Measurements from ENCODE around the gene PFDN1.

Gene PFDN1

DNA sequence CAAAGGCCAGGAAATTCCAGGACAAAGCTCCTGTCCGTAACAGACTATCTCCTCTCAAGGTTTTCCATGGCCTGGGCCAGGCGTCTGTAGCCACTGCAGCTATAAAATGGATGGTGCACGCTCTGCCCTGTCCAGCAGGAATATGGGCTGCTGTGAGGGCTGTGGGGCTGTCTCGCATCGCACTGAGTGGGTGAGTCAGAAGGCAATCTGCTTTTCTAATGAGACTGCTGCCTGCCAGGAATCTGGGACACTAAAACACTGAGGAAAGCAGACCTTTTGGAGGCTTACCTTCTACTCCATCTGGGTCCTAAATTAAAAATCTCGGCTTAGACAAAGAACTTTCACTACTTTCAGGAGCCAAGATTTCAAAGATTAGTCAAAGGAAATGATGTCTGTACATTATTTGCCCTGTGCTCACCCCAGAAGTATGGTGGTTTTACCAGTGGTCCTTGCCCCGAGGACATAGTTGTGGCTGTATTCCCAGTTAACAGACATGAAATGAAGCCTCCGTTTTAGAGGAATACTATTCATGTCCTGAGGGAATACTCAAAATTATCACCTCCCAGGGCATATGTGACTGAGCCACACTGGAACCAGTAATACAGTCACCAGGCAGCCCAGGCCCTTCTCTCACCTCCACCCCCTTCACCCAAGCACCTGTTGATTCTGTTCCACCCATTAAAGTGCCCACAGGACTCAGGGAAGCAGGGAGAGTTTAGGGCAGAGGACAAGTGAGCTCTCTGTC lies 56.4 kb downstream of the PFDN1 start:
- no peak overlapping the region for H3K4me3 Mint-ChIP-seq
- no peaks in the 10 kb centered on the region for H3K27me3 Mint-ChIP-seq
- H3K36me3 Mint-ChIP-seq (ENCODE audit: low read depth): peaks cover 27% of the 10 kb centered on the region
- H3K27ac Mint-ChIP-seq: no peak overlapping the region
- peaks cover 33% of the 10 kb centered on the region for H3K4me1 Mint-ChIP-seq (ENCODE audit: low read depth)
- no peaks in the 10 kb centered on the region for H3K9me3 Mint-ChIP-seq

DNA sequence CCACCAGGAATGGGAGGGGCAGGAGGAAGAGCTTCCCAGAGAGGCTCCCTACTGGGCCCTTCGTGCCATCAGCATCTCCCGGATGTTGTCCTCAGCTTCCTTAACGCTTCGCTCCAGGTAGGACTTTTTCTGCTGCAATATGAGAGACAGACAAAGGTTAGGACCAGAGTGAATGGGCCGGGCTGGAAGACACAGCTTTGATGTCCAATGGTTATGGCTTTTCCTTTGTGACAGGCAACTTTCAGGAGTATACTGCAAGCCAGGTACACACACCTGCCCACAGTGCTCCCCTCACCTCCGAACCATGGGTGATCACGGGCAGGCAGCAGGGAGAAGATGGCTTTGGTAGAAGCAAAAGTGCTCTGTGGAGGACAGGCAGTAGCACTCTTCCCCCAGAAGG lies 57.0 kb downstream of the PFDN1 start:
- no peaks in the 10 kb centered on the region for H3K9me3 Mint-ChIP-seq
- H3K4me1 Mint-ChIP-seq (ENCODE audit: low read depth): peaks cover 27% of the 10 kb centered on the region
- peaks cover 27% of the 10 kb centered on the region for H3K36me3 Mint-ChIP-seq (ENCODE audit: low read depth)
- H3K27ac Mint-ChIP-seq: no peak overlapping the region
- H3K4me3 Mint-ChIP-seq: no peak overlapping the region
- no peaks in the 10 kb centered on the region for H3K27me3 Mint-ChIP-seq

DNA sequence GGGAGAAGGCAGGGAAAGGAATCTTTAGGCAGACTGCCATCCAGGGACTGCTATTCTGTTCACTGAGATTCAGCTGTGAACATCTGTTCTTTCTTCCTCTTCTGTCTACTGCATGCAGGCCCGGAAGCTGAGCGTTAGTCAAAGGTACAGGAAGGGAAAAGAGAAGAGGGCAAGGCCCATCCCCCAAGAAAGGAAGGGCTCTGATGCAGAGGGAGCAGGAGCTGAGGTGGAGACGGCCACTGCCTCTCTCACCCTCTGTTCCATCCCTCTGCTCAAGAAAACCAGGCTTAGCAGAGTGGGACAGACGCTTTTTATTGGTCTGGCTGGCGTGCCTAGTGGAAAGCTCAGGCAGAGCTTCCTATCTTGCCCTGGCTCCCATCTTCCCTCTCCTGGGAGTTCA lies 57.6 kb downstream of the PFDN1 start:
- Mint-ChIP-seq H3K9me3 (no peaks in the 10 kb centered on the region), H3K27ac (no peak overlapping the region), H3K36me3 (ENCODE audit: low read depth) (peaks cover 23% of the 10 kb centered on the region), H3K4me3 (no peak overlapping the region), H3K4me1 (ENCODE audit: low read depth) (peaks cover 21% of the 10 kb centered on the region), H3K27me3 (no peaks in the 10 kb centered on the region)

DNA sequence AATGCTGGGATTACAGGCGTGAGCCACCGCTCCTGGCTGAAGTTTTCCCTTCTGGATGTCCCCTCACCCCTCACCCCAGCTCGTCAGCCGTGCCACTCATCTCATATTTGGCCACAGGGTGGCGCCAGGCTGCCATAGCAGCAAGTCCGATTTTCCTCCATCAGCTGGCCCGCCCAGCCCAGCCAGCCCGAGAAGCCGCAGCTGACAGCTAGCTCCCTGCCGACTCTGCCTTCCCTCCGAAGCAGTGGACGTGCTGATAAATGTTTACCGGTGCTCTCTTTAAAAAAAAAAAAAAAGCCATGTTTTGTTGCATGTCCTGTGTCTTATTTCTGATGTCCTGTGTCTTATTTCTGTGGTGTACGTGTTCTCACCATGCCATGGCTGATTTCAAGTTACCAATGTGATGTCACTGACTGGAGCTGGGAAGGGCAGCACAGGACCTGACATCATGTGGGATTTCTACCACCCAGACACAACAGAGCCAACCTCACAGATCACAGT lies 58.3 kb downstream of the PFDN1 start:
- no peak overlapping the region for H3K27ac Mint-ChIP-seq

DNA sequence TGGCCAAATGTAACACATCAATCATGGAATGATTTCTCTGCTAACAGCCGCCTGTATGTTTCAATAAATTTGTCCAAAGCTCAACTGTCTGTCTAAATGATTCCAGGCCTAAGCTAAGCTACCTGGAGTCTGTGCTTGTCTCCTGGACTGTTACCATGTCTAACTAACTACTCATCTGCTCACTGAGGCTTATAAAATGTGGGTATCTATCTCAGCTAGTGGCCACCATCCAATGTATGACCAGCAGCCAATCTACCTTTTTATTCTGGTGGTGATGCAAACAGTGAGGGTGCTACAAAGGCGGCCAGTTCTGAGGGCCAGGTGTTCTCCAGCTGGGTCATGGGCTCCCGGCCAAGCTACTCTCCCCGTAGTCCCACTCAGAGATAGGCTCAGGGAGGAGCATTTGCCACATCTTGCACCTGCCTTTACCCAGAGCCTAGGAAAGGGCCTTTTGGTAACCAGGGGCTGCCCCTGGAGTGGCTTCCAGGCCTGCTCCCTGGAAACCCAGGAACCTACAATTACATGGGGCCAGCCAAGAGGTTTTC lies 59.1 kb downstream of the PFDN1 start:
- no peaks in the 10 kb centered on the region for H3K9me3 Mint-ChIP-seq
- no peak overlapping the region for H3K27ac Mint-ChIP-seq
- H3K4me3 Mint-ChIP-seq: no peak overlapping the region
- no peaks in the 10 kb centered on the region for H3K27me3 Mint-ChIP-seq
- peaks cover 13% of the 10 kb centered on the region for H3K36me3 Mint-ChIP-seq (ENCODE audit: low read depth)
- peaks cover 13% of the 10 kb centered on the region for H3K4me1 Mint-ChIP-seq (ENCODE audit: low read depth)

More for the DNA sequence above, 58.3 kb downstream of the PFDN1 start:
- no peaks in the 10 kb centered on the region for H3K9me3 Mint-ChIP-seq
- peaks cover 18% of the 10 kb centered on the region for H3K36me3 Mint-ChIP-seq (ENCODE audit: low read depth)
- no peak overlapping the region for H3K4me3 Mint-ChIP-seq
- no peaks in the 10 kb centered on the region for H3K27me3 Mint-ChIP-seq
- peaks cover 16% of the 10 kb centered on the region for H3K4me1 Mint-ChIP-seq (ENCODE audit: low read depth)

DNA sequence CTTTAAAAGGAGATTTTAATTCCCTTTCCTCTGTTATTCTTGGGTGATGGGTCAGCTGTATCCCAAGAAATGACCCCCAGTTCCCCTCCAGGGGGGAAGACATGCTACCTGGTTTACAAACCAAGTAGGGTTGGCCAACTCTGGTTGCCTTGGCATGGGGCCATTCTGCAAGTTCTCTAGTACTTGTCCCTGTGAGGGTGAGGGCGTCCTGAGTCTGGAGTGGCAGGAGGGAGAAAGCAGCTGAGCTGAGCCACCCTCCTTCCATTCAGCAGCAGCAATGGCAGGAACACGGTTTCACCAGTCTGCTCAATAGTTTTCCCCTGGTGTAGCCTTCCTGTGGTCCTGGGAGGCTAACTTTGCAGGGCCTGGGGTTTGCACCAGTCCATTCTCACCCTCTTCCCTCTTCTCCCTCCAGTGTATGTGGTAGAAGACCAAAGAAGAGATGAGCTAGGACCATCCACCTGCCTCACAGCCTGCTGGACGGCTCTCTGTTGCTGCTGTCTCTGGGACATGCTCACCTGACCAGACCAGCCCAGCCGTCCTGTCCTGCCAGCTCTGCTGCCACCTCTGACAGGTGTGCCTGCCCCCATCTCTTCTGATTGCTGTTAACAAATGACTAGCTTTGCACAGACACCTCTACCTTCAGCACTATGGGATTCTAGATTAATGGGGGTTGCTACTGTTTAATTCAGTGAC lies 59.9 kb downstream of the PFDN1 start:
- Mint-ChIP-seq H3K27ac (no peak overlapping the region), H3K27me3 (no peaks in the 10 kb centered on the region), H3K4me3 (no peak overlapping the region), H3K36me3 (ENCODE audit: low read depth) (peaks cover 13% of the 10 kb centered on the region), H3K9me3 (no peaks in the 10 kb centered on the region), H3K4me1 (ENCODE audit: low read depth) (peaks cover 13% of the 10 kb centered on the region)

DNA sequence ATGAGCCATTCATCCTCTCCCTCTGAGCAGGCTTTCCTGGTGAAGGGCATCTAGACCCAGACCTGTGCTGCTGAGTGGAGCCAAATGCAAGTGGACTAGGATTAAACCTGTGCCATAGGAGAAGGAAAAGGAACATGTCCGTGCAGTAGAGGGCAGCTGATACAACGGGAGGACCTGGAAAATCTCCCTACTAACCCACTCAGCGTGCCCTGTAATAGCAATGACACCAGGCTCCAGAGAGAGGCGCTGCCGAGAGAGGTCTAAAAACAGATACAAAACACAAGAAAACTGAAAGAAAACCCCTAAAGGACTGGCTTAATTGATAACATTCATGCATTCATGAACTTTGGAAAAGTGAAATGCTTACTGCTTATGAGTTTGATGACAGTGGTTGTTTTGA lies 60.8 kb downstream of the PFDN1 start:
- Mint-ChIP-seq H3K4me3 (no peak overlapping the region), H3K4me1 (ENCODE audit: low read depth) (peaks cover 13% of the 10 kb centered on the region), H3K36me3 (ENCODE audit: low read depth) (peaks cover 13% of the 10 kb centered on the region), H3K9me3 (no peaks in the 10 kb centered on the region), H3K27ac (no peak overlapping the region), H3K27me3 (no peaks in the 10 kb centered on the region)

DNA sequence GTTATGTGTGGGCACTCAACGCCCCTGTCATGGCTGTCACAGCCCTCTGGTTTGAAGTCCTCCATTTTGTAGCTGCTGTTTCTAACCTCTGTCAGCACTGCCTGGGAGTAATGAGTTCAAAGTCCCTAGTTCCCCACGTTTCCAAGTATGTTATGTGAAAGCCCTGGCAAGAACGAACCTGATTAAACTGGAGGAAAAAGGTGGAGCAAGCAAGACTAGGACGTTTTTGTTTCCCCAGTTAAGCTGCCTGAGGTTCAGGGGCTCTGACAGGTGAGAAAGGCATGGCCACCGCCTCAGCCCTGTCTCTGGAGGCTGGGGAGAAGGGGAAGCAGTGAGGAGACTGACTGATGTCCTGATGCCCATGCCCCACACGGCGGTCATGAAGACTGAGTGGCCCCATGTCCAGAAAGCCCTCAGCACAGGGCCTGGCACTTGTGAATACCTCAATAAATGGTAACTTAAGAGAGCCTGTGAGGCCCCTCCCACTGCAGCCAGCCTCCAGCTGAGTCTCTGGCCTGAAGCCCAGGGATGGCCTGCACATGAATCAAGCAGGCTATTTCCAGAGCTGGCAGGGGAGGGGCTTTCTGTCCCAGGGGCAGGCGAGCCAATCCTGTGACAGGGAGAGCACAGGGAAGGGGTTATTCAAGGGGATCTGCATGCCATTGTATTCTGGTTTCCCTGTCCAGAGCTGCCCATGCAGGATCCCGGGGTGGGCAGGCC lies 61.8 kb downstream of the PFDN1 start:
- H3K36me3 Mint-ChIP-seq (ENCODE audit: low read depth): peaks cover 13% of the 10 kb centered on the region
- no peak overlapping the region for H3K4me3 Mint-ChIP-seq
- H3K4me1 Mint-ChIP-seq (ENCODE audit: low read depth): peaks cover 13% of the 10 kb centered on the region
- H3K9me3 Mint-ChIP-seq: no peaks in the 10 kb centered on the region
- no peak overlapping the region for H3K27ac Mint-ChIP-seq
- no peaks in the 10 kb centered on the region for H3K27me3 Mint-ChIP-seq

DNA sequence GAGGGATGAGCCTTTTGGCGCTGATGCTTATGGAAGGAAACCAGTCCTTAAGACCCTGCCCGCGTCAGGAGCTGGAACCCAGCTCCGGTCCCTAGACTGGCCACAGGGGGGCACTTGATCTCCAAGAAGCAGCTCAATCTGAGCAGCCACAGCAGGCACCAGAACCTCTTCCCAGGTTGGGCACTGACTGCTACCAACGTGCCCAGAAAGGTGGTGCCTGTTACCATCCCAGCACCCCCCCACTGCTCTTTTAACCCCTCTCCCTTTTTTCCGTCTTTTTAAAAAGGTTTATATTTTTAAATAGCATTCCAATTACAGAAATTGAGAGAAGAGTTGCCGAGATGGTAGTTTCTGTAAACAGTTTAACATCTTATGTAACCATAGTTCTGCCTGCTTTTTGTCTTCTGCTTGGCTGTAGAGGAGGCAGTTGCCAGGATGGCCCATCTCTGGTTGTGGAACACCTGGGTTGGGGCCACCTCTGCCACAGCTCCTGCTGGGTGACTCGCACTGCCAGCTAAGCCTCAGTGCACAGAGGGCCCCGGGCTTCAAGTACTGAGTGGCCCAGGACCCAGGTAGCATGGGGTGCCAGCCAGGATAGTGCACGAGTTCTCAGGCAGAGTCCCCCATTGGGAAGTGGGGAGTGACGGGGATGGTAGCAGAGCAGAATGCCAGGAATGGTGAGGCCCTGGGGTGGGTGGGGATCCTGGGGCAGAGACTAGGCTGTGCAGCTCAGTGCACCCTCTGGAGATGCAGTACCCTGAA lies 62.8 kb downstream of the PFDN1 start:
- Mint-ChIP-seq H3K4me3 (no peak overlapping the region), H3K27ac (no peak overlapping the region), H3K4me1 (ENCODE audit: low read depth) (peaks cover 7% of the 10 kb centered on the region), H3K36me3 (ENCODE audit: low read depth) (peaks cover 8% of the 10 kb centered on the region), H3K9me3 (no peaks in the 10 kb centered on the region), H3K27me3 (no peaks in the 10 kb centered on the region)

DNA sequence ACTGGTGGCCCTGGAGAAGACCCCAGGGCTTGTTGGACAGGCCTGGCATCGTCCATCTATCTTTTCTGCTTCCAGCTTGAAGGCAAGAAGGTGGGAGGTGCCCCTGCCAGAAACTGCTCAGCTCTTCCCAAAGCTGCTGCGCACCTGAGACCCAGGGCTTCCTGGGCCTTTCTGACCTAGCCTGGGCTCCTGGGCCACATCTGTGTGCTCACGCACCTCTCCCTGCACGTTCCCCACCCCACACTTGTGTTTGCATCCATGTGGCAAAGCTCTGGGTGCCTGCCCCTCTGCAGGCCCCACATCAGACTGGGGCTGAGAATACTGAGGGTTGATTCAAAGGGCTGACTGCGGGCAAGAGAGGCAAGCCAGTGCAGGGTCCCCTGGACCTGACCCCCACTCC lies 63.4 kb downstream of the PFDN1 start:
- Mint-ChIP-seq H3K9me3 (no peaks in the 10 kb centered on the region), H3K4me1 (ENCODE audit: low read depth) (peaks cover under 1% of the 10 kb centered on the region), H3K4me3 (no peak overlapping the region), H3K27ac (no peak overlapping the region), H3K36me3 (ENCODE audit: low read depth) (peaks cover 1% of the 10 kb centered on the region), H3K27me3 (no peaks in the 10 kb centered on the region)

DNA sequence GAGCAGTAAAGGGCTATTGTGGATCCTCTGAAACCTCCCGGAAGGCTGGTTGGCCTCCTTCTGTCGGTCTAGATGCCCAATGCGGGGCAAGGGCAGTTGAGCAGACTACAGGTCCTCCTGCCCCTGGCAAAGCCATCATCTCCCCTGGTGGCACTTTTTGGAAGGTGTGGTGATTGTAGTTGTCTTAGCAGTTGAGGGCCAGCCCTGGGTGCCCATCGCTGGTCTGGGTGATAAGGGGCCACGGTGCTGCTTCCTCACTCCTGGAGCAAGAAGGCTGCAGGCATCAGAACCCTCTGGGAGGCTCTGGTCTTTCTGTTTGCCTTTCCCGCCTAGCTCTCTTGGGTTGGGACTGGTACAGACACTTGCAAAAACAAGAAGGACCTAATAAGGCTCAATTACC lies 64.1 kb downstream of the PFDN1 start:
- H3K27me3 Mint-ChIP-seq: no peaks in the 10 kb centered on the region
- no peak overlapping the region for H3K4me3 Mint-ChIP-seq
- no peaks in the 10 kb centered on the region for H3K9me3 Mint-ChIP-seq
- no peaks in the 10 kb centered on the region for H3K4me1 Mint-ChIP-seq (ENCODE audit: low read depth)
- no peak overlapping the region for H3K27ac Mint-ChIP-seq
- H3K36me3 Mint-ChIP-seq (ENCODE audit: low read depth): no peaks in the 10 kb centered on the region

DNA sequence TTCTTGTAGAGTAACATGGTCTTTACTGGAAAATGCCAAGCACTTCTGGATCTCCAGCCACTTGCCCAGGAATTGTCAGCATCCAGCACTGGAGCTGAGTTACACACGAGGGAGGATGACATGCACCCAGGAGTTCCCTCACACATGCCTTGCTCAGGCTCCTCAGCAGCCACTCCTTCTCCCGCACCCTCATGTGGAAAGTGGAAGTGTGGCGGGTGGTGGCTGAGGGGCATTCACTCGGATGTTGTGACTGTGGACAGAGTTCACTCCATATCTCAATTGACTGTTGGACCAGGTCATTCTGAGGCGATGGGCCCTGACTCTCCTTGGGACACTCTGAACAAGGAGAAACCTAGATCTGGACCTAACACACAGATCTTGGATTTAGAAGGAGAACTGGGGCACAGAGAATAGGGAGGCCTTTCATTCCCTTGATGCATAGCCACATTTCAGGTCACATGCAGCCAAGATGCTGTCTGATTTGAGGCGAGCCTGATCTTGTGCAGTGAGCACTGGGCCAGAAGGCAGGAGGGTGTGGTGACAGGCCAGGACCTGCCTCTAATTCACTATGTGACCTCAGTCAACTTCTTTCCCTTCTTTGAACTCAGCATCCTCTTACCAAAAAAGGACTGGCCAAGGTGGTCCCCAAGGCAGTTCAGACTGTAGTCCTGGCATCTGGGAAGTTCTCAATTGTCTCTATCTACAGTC lies 65.9 kb downstream of the PFDN1 start:
- Mint-ChIP-seq H3K36me3 (ENCODE audit: low read depth) (no peaks in the 10 kb centered on the region), H3K27ac (no peak overlapping the region), H3K4me3 (no peak overlapping the region), H3K4me1 (ENCODE audit: low read depth) (no peaks in the 10 kb centered on the region), H3K27me3 (no peaks in the 10 kb centered on the region), H3K9me3 (no peaks in the 10 kb centered on the region)

DNA sequence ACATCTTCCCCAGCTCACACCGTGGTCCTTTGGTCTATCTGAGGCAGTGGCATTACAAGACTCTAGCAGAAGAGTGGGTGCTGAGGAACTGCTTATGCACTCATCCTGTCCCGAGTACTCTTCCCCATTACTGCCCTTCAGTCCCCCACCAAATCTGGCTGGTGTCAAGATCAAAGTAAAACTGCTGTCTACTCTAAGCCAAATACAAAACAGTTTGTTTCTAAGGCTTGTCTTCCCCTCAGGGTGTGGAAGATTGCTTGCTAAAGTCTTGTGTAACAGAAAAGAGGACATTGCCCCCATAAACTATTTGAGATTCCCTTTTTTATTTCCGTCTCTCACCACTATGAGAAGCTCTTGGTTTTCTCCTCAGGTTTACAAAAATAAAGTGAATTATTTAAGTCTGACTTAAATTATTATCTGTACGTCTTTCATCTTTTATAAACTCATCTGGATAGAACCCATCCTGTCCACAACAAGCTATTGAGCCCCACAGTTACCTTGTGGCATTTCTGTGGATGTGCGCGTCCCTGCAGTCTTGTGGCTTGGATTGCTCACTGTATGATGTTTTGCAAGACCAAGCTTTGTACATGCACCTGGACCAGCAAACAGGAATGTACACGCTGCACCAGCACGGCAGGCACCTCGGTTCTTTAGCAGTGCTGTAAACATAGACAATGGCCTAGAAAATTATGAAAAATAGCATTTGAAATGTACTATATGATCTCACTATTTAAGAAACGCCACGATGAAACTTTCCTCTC lies 66.9 kb downstream of the PFDN1 start:
- no peaks in the 10 kb centered on the region for H3K4me1 Mint-ChIP-seq (ENCODE audit: low read depth)
- no peak overlapping the region for H3K4me3 Mint-ChIP-seq
- H3K9me3 Mint-ChIP-seq: no peaks in the 10 kb centered on the region
- H3K36me3 Mint-ChIP-seq (ENCODE audit: low read depth): no peaks in the 10 kb centered on the region
- no peaks in the 10 kb centered on the region for H3K27me3 Mint-ChIP-seq
- no peak overlapping the region for H3K27ac Mint-ChIP-seq

All from stimulated activated naive CD8-positive, alpha-beta T cell treated with anti-CD3 and anti-CD28 coated beads, Interleukin-15, Interleukin-2, amounts not matched to agents 100 ng/mL and 50 ng/mL, for 24 hours (primary cell).